H1 (cell line): ENCODE measurements around the gene NRXN3.

Experiments
- CBX8 ChIP-seq: fragments of 300-800, 300-1000 bp; sonication (generic); IDR thresholded peaks from 2 replicates; pipeline ENCODE4 v1.7.1; 2016; ENCODE audit warnings: low read depth, low read length, borderline replicate concordance
- CTCF ChIP-seq, 3 experiments: IDR thresholded peaks; 1 replicate in 2 of 3; 2 replicates in 1 of 3; pipeline versions ENCODE4 v1.5.1 to v1.6.1; 2011; ENCODE audit warnings: low read length in 3 of 3, mild to moderate bottlenecking in 3 of 3, inconsistent platforms in 2 of 3, low read depth in 1 of 3, moderate library complexity in 1 of 3; ENCODE audit not compliant: insufficient read depth in 1 of 3; ENCODE audit errors: control extremely low read depth in 1 of 3
- EP300 ChIP-seq, 2 experiments: IDR thresholded peaks; 1 replicate in 1 of 2; 2 replicates in 1 of 2; pipeline ENCODE4 v1.6.1; 2011 to 2012; ENCODE audit warnings: low read depth in 2 of 2, low read length in 2 of 2, mild to moderate bottlenecking in 2 of 2, borderline replicate concordance in 1 of 2, inconsistent platforms in 1 of 2, moderate library complexity in 1 of 2
- GABPA ChIP-seq: IDR thresholded peaks from 2 replicates; pipeline ENCODE4 v1.6.1; 2011; ENCODE audit warnings: mild to moderate bottlenecking, low read length, moderate library complexity, borderline replicate concordance; ENCODE audit not compliant: insufficient read depth
- GTF2F1 ChIP-seq: IDR thresholded peaks from 2 replicates; pipeline ENCODE4 v1.6.1; 2012; ENCODE audit warnings: low read depth, low read length, improper control_type of control experiment, borderline replicate concordance
- RXRA ChIP-seq: IDR thresholded peaks from 2 replicates; pipeline ENCODE4 v1.6.1; 2011; ENCODE audit warnings: low read depth, mild to moderate bottlenecking, low read length, moderate library complexity; ENCODE audit not compliant: insufficient read depth
- SP2 ChIP-seq: IDR thresholded peaks from 2 replicates; pipeline ENCODE4 v1.6.1; 2012; ENCODE audit warnings: mild to moderate bottlenecking, low read length, inconsistent platforms
- TAF1 ChIP-seq: IDR thresholded peaks from 2 replicates; pipeline ENCODE4 v1.6.1; 2011; ENCODE audit warnings: mild to moderate bottlenecking, low read depth, low read length
- TAF7 ChIP-seq: optimal IDR thresholded peaks from 2 replicates; pipeline ENCODE3; 2011; ENCODE audit warnings: low read depth, mild to moderate bottlenecking, inconsistent platforms, low read length, moderate library complexity, borderline replicate concordance
- USF2 ChIP-seq: IDR thresholded peaks from 2 replicates; pipeline ENCODE4 v1.6.1; 2011; ENCODE audit warnings: low read length, improper control_type of control experiment
- YY1 ChIP-seq: IDR thresholded peaks from 2 replicates; pipeline ENCODE4 v1.6.1; 2011; ENCODE audit warnings: low read depth, mild to moderate bottlenecking, low read length

GRCh38 chr14:79251278-79251677, 1081.1 kb downstream of the NRXN3 start:
- TF ChIP-seq SP2 = no peak
- no peak for TF ChIP-seq CTCF (IDR thresholded peaks at IDR 0.05; ENCODE audit: control extremely low read depth in 1 of 3, insufficient read depth in 1 of 3, low read depth in 1 of 3, low read length in 3 of 3)
- TF ChIP-seq YY1 = no peak
- TF ChIP-seq GTF2F1 = no peak
- TF ChIP-seq CBX8 = no peak
- no peak for TF ChIP-seq TAF1
- no peak for TF ChIP-seq GABPA
- no peak for TF ChIP-seq TAF7
- TF ChIP-seq USF2 = no peak
- TF ChIP-seq RXRA = no peak
- TF ChIP-seq EP300 (IDR thresholded peaks at IDR 0.05; ENCODE audit: borderline replicate concordance in 1 of 2, low read depth in 2 of 2, low read length in 2 of 2) = no peak
